ENCODE data around the gene PUM2.

The PUM2 gene

GRCh38 chr2:20343128-20343527, 7.5 kb downstream of the PUM2 start:
- DNase-seq: no peak

- no peak for DNase-seq
Measured at GRCh38 chr2:20339012-20339411, 11.6 kb downstream of the PUM2 start.

- DNase-seq: no peak
Measured at GRCh38 chr2:20334605-20335203, 15.9 kb downstream of the PUM2 start.

GRCh38 chr2:20333738-20334137, 16.9 kb downstream of the PUM2 start:
- no peak for DNase-seq

- no peak for DNase-seq
Measured at GRCh38 chr2:20330192-20330591, 20.5 kb downstream of the PUM2 start.

- no peak for DNase-seq
Measured at GRCh38 chr2:20327370-20327769, 23.3 kb downstream of the PUM2 start.

GRCh38 chr2:20326163-20326780, 24.4 kb downstream of the PUM2 start:
- no peak for DNase-seq

- DNase-seq: no peak
Measured at GRCh38 chr2:20322527-20323300, 27.9 kb downstream of the PUM2 start.

- DNase-seq: no peak
Measured at GRCh38 chr2:20317690-20318089, 33.0 kb downstream of the PUM2 start.

- no peak for DNase-seq
Measured at GRCh38 chr2:20317197-20317596, 33.4 kb downstream of the PUM2 start.

GRCh38 chr2:20314562-20315501, 35.8 kb downstream of the PUM2 start:
- DNase-seq: no peak

GRCh38 chr2:20313659-20314058, 37.0 kb downstream of the PUM2 start:
- DNase-seq: no peak

GRCh38 chr2:20309001-20309400, 41.6 kb downstream of the PUM2 start:
- DNase-seq: no peak

- no peak for DNase-seq
Measured at GRCh38 chr2:20307311-20307710, 43.3 kb downstream of the PUM2 start.

GRCh38 chr2:20304411-20304810, 46.2 kb downstream of the PUM2 start:
- no peak for DNase-seq

- no peak for DNase-seq
Measured at GRCh38 chr2:20303966-20304365, 46.7 kb downstream of the PUM2 start.

- no peak for DNase-seq
Measured at GRCh38 chr2:20302019-20302418, 48.6 kb downstream of the PUM2 start.

- no peak for DNase-seq
Measured at GRCh38 chr2:20300656-20301055, 50.0 kb downstream of the PUM2 start.

GRCh38 chr2:20299113-20299512, 51.5 kb downstream of the PUM2 start:
- DNase-seq: no peak

- DNase-seq: no peak
Measured at GRCh38 chr2:20294231-20294630, 56.4 kb downstream of the PUM2 start.

GRCh38 chr2:20292984-20293383, 57.7 kb downstream of the PUM2 start:
- no peak for DNase-seq

GRCh38 chr2:20291846-20292408, 58.7 kb downstream of the PUM2 start:
- DNase-seq: no peak

- peak; percentile 4 for DNase-seq
Measured at GRCh38 chr2:20291106-20291564, 59.5 kb downstream of the PUM2 start.

Measured in NCI-H774 (cell line).